GM21786 (cell line): ENCODE data around the gene ST14.
A peak's percentile ranks its signal among the peaks of the same experiment; 100 is the strongest.

ENCODE experiments used
- ATAC-seq: cut with Tn5 transposase; IDR thresholded peaks from one replicate; pipeline ENCODE4 v1.9.1; 2021; ENCODE audit not compliant: unreplicated experiment

ST14 gene

GRCh38 chr11:130159657-130160497 is at the start of gene ST14:
Gene ST14, plus strand, starts transcription at chr11:130159782. Its CDS starts 198 bp downstream, at chr11:130159980.
- no peak for ATAC-seq

DNA sequence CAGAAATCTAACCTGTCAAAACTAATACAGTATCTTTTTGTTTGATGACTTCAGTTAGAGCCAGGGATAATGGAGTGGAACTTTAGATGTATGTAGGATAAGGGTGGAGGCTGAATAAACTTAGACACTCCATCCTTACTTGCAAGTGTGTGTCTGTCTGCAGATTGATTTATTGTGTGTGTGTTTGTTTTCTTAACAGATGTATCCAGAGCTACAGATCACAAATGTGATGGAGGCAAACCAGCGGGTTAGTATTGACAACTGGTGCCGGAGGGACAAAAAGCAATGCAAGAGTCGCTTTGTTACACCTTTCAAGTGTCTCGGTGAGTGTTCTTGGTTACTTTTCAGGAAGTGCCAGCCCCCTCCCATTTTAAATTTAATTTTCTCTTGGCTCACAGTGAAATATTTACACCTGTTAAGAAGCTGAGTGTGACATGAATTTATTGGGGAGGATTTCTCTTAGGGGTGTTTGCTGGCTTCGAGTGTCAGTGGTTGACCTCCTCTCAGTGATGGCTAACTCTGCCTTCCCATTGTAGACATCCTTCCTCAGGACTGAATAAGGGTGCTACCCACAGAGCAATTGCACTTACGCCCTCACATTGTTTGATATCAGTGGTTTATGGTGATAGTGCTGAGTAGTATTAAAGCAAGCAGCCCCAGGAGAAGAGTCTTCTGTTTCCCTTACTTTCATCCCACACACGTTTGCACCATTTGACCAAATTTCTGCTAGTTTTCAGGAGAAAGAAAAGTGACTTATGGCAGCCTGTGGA is 49.1 kb upstream of the ST14 start:
- no peak for ATAC-seq

DNA sequence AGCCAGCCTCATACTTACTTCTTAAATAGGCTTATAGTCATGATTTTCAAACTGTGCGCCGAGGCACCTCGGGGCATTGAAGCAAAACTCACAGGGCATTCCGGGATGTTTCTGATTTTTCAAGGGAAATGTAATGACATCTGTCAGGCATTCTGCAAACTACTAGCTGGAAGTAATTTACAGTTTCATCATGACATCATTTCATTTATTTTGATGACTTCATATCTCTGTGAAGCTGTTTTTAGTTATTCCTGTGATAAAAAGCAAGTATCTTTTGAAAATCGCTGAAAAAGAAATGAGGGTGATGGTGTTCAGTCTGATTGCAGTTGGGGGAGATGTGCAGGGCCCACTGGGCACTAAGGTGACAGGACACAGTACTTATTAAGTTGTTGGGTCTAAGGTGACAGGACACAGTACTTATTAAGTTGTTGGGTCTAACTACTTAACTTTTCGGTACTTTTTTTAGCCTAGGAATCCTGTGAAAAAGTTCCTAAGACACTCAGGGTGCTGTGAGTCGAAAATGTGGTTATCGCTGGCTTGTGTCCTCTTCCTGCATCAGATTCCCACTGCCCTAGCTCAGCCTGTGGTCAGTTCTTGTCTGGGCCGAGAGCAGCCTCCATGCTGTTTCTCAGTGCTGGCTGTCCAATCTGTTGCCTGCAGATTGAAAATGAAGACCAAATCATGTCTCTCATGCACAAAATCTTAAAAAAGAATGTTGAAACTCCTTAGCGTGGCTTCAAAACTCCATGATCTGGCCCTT is 47.3 kb upstream of the ST14 start:
- no peak for ATAC-seq

DNA sequence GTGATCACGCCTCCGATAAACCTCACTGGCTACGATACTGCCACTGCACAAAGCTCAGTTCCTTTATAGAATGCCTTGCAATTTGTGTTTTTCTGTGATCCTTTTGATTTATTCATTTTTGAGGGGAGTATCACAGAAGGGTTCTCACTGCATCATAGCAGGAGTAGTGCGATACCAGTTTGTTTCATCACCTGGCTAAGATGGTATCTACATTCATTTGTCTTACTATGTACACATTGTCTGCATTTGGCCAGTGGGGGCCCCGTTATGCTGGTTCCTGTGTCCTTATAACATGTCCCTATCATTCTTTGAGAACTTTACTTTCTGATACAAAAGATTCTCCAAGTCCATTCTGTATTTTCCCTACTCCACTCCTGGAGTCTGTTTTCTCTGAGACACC is 45.3 kb upstream of the ST14 start:
- ATAC-seq, result no peak

DNA sequence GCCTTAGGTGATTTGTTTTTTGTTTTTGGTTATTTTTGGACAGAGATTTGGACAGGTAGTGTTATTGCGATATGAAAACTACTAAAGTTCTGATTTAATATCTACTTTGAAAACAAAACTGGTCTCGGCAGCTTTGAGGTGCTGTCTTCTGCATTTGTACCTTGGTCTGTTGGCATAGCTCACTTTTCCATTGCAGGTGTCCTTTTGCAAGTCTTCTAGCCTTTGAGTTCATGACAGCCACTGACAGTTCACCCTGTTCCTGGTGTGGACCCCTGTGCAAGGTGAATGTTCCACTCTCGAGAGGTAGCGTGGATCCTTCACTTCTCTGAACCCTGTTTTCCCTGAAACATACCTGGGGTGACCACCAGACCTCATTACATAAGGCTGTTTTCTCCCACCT is 44.9 kb upstream of the ST14 start:
- no peak for ATAC-seq

DNA sequence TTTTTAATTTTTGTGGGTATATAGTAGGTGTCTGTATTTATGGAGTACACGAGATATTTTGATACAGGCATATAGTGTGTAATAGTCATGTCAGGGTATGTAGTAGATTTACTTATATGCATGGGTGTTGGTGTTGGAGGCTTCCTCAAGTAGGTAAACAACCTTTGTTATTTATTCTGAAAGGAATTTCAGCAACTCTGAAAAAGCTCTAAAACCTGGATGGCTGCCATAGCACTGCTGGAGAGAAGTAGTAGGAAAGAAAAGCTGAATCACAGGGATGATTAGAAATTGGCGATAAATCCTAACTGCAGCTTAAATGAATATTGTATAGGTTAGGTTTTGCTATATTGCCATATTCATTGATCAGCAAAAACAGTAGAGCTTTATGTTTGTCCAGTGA is 44.4 kb upstream of the ST14 start:
- no peak for ATAC-seq

GRCh38 chr11:130118165-130118564 is 41.4 kb upstream of the ST14 start:
- ATAC-seq, result peak; percentile 85

DNA sequence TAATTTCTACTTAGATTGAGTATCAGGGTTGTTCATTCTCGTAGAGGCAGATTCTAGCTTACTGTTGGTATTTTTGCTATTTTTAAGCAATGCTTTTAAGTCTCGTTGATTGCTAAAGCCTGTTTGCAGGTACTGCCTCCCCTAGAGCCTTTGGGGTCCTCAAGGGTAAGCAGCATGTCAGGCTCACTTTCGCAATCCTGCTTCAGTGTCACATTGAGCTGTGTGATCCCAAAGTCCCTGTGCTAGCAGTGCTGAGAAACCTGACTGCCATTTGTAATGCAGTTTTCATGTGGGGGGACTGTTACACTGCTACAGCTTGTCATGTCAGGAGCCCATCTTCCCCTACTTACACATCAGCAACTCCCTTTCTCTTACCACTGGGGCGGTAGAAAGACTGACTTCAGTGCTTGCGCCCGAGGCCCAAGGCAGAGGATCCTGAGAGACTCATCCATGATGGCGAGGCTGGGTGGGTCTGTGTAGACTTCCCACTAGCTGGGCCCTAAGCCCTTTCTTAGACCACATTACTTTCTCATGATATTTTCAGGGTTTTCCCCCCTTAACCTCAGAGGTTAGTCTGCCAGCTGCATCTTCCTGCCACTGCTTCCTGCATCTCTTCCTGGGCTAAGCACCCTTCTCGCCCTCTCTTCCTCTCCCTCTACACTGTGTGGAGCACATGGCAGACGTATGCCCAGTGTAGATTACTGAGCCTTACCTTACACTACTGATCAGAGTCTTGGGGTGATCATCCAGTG is 40.8 kb upstream of the ST14 start:
- ATAC-seq, result peak; percentile 66

GRCh38 chr11:130120045-130120444 is 39.5 kb upstream of the ST14 start:
- ATAC-seq, result no peak

- ATAC-seq, result no peak
These were observed 38.1 kb upstream of the ST14 start for GRCh38 chr11:130121445-130121978.

DNA sequence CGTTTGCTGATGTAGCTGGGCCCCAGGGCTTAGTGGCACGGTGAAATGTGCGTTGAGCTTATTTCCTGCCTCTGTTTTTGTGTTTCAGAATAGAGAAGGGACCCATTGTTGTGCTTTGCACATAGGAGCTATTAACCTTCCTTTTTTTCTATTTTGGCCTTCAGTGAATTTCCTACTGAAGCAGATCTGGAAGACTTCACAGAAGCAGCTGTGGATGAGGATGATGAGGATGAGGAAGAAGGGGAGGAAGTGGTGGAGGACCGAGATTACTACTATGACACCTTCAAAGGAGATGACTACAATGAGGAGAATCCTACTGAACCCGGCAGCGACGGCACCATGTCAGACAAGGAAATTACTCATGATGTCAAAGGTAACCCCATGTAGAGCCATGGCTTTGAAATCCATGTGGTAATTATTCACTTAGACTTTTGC is 37.4 kb upstream of the ST14 start:
- no peak for ATAC-seq

DNA sequence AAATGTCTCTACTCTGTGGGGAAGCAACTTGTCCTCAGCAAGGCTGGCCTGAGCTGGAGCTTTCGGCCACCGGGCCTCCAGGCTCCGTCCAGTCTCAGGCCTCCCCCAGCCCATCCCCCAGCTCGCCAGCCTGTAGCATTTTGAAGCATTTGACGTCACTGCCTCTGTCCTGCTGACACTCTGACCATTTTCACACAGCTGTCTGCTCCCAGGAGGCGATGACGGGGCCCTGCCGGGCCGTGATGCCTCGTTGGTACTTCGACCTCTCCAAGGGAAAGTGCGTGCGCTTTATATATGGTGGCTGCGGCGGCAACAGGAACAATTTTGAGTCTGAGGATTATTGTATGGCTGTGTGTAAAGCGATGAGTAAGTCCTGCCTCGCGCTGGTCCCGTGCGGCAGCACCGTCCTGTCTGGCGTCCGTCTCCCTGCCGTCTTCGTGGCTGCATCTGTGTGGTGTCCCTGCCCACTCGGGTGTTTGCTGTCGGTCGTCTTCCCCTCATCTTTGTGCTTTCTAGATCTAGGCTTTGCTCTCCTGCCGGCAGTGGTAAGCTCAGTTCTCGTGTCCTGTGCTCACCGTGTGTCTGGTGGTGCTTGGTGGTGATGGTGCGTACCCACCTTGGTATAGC is 36.1 kb upstream of the ST14 start:
- no peak for ATAC-seq

DNA sequence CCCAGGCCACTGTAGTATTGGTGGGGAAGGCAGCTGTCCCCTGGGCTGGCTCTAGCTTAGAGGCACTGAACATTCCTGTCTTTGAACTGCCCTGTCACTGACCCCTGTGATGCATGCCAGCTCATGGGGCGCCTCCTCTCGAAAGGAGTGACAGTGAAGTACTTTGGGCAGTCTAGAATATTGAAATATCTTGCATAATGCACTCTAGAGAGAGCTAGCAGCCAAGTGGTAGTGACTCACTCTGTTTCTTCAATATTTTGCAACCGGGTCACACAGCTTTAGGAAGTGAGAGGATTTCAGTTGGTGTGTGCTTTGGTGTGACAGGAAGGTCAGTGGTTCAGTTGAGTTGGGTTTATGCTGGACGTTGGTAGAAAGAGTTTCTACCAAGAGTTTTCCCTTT is 35.5 kb upstream of the ST14 start:
- peak; percentile 63 for ATAC-seq

GRCh38 chr11:130125638-130126037 is 33.9 kb upstream of the ST14 start:
- no peak for ATAC-seq

DNA sequence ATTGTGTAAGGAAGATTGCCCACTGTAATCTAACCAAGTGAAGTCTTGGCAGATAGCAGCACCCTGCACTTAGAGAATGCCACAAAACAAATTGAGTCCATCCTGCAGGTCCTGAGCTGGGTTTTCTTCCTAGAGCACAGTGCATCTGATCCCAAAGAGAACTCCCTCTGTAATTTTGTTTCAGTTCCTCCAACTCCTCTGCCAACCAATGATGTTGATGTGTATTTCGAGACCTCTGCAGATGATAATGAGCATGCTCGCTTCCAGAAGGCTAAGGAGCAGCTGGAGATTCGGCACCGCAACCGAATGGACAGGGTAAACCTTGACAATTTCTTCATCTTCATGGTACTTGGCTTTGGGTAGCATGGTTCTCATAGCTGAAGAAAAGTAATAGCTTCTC is 33.1 kb upstream of the ST14 start:
- ATAC-seq, result no peak

- no peak for ATAC-seq
These were observed 32.1 kb upstream of the ST14 start for GRCh38 chr11:130127509-130127908.

GRCh38 chr11:130128626-130129025 is 31.0 kb upstream of the ST14 start:
- no peak for ATAC-seq

DNA sequence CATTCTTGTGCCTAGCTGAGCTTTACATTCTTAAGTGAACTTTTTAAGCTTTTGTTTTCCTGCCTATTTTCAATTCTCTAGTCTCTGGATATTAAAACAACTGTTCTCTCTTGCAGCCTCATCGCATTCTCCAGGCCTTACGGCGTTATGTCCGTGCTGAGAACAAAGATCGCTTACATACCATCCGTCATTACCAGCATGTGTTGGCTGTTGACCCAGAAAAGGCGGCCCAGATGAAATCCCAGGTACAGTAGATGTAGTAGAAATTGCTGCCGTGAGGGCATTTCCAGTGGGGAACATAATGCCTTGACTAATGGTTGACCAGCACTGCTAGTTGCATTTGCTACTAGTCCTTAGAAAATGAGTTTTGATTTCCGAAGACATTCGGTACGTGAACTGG is 29.7 kb upstream of the ST14 start:
- no peak for ATAC-seq

DNA sequence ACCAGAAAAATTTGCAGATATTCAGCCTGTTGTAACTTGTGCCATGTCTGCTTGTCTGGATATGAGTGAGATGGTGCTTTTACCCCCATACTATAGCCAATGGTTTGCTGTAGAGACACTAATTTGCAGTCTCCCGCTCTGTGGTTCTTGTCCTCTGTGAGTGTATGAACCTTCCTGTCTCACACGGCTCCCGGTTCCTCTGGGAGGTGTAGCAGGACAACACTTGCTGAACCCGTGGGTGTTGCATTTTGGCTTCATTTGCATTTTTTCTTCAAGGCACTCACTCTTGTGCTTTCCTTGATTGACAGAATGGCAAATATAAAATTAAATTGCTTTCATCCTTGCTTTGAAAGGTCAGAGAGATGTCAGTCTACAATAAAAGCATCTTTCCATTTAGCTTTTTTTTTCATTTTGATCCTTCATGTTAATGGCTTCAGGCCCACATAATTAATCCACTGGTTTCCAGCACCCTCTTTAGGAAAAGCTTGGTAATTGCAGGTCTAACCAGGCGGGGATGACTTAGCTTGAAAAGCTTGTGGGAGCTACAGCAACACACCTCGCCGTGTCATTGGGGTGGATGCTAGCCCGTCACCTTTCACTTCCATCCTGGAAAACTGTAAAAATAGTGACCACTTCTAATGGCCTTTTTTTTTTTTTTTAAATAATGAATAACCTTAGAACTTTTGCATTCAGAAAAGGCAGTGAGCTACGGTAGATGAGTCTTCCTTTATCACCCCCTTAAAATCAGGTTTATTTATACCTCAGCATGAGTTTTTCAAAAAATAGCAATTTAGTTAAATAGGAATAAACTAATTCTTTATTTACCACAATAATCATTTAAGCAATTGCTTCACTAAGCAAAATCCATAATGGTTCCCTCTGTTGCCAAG is 27.4 kb upstream of the ST14 start:
- peak; percentile 80 for ATAC-seq
